Vagina (tissue), 2 donors: Measurements from ENCODE around the gene HPGDS.

Experiments
- CTCF ChIP-seq, 3 experiments: fragments of 450-650 bp in 2 of 3; fragments of 200-600 bp in 1 of 3; sonication (generic) in 1 of 3; IDR thresholded peaks; one replicate each; pipeline ENCODE4 v1.5.1; 2017 to 2019; ENCODE audit warnings: antibody characterized with exemption in 3 of 3, mild to moderate bottlenecking in 2 of 3, moderate library complexity in 2 of 3
- POLR2A ChIP-seq, 2 donors: fragments of 450-650 bp; IDR thresholded peaks; one replicate each; pipeline ENCODE4 v1.6.1; 2017; ENCODE audit warnings: antibody characterized with exemption in 2 of 2, mild to moderate bottlenecking in 2 of 2, moderate library complexity in 2 of 2

- TF ChIP-seq POLR2A (IDR thresholded peaks at IDR 0.05) (no peak), CTCF (IDR thresholded peaks at IDR 0.05) (no peak)
Measured at GRCh38 chr4:94302191-94302590, 40.4 kb downstream of the HPGDS start.
